Measurements from ENCODE around the gene PRR20D. TPM values are rescaled to one million over a fixed set of nuclear protein-coding genes. Genes with fewer than 3 reads are reported as not detected.
"Not testable (repeated sequence)": the region's sequence is repeated elsewhere in the genome, so short reads cannot be mapped to it uniquely, and the experiment has no call there.

PRR20D gene
- not detected for total RNA-seq
- total RNA-seq (2013), result not detected
- total RNA-seq, result 0 reads per million in 29 experiments

- WGBS (ENCODE audit: insufficient coverage), result no CpG with 5 or more reads among the region's 22 CpGs
- H3K27ac Mint-ChIP-seq; H3K36me3 ChIP-seq (ENCODE audit: control insufficient read depth in 2 of 2, extremely low read depth in 1 of 2, insufficient read depth in 1 of 2, low read length in 1 of 2); H3K9me3 ChIP-seq; H3K4me1 ChIP-seq (ENCODE audit: control insufficient read depth in 1 of 2, extremely low read depth in 1 of 2, insufficient read depth in 2 of 2, low read length in 2 of 2); H3K27ac ChIP-seq (ENCODE audit: low read length); H3K27me3 ChIP-seq (replicated peaks in 1 of 2; ENCODE audit: control insufficient read depth in 2 of 2, extremely low read depth in 1 of 2, insufficient read depth in 2 of 2, low read length in 1 of 2); H3K9me3 Mint-ChIP-seq; H3K4me1 Mint-ChIP-seq; ATAC-seq (replicated peaks in 1 of 4); H3K4me3 ChIP-seq (ENCODE audit: control insufficient read depth in 1 of 2, extremely low read depth in 1 of 2, low read length in 1 of 2); H3K27me3 Mint-ChIP-seq; POLR2A ChIA-PET; DNase-seq; H3K4me3 Mint-ChIP-seq; H3K36me3 Mint-ChIP-seq; CTCF ChIA-PET: not testable (repeated sequence)
These were observed at the start of gene PRR20D for GRCh38 chr13:57160332-57160731. Gene PRR20D (plus strand): TSS chr13:57160632. CDS start chr13:57161019, 387 bp downstream.

- Mint-ChIP-seq H3K27me3 (no peaks in the 10 kb centered on the region), H3K27ac (no peak overlapping the region), H3K4me1 (no peaks in the 10 kb centered on the region), H3K9me3 (peaks cover 10 to 38% (median 16%) of the 10 kb centered on the region in 3 donors), H3K36me3 (no peaks in the 10 kb centered on the region), H3K4me3 (no peak overlapping the region)
- Histone ChIP-seq H3K27me3 (replicated peaks in 1 of 2; ENCODE audit: control insufficient read depth in 2 of 2, extremely low read depth in 1 of 2, insufficient read depth in 2 of 2, low read length in 1 of 2) (no peaks in the 10 kb centered on the region), H3K36me3 (ENCODE audit: control insufficient read depth in 2 of 2, extremely low read depth in 1 of 2, insufficient read depth in 1 of 2, low read length in 1 of 2) (no peaks in the 10 kb centered on the region), H3K27ac (ENCODE audit: low read length) (no peak overlapping the region), H3K4me1 (ENCODE audit: control insufficient read depth in 1 of 2, extremely low read depth in 1 of 2, insufficient read depth in 2 of 2, low read length in 2 of 2) (no peaks in the 10 kb centered on the region), H3K9me3 (peaks cover 5% of the 10 kb centered on the region), H3K4me3 (ENCODE audit: control insufficient read depth in 1 of 2, extremely low read depth in 1 of 2, low read length in 1 of 2) (no peak overlapping the region)
- ChIA-PET POLR2A (no interaction called here), CTCF (no interaction called here)
- ATAC-seq (replicated peaks in 1 of 4), result no peak
- WGBS (ENCODE audit: insufficient coverage), result no CpG with 5 or more reads among the region's 4 CpGs
- no peak for DNase-seq
These were observed 45.5 kb upstream of the PRR20D start for GRCh38 chr13:57114945-57115344.

DNA sequence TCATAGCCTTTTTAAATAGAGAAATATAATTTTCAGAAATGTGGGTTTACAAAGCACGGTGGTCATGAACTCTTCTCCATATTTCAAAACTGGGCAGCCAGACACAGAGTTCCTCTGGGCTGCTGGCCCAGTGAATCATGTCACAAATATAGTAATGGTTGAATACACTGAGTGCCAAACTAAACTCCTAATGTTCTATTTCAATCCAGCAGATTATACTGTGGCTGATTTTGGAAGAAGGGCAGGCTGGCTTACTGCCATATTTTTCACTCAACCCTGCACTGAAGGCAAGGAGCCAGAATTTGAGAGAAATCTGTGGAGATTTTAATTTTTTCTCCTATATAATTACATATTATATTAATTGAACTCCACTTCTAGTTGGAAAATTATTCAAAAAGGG is 36.8 kb upstream of the PRR20D start:
- H3K9me3 Mint-ChIP-seq, result peaks cover 3 to 13% (median 5%) of the 10 kb centered on the region in 3 donors
- Histone ChIP-seq H3K27ac (ENCODE audit: low read length) (no peak overlapping the region), H3K36me3 (ENCODE audit: control insufficient read depth in 2 of 2, extremely low read depth in 1 of 2, insufficient read depth in 1 of 2, low read length in 1 of 2) (no peaks in the 10 kb centered on the region), H3K27me3 (replicated peaks in 1 of 2; ENCODE audit: control insufficient read depth in 2 of 2, extremely low read depth in 1 of 2, insufficient read depth in 2 of 2, low read length in 1 of 2) (no peaks in the 10 kb centered on the region), H3K9me3 (no peaks in the 10 kb centered on the region), H3K4me3 (ENCODE audit: control insufficient read depth in 1 of 2, extremely low read depth in 1 of 2, low read length in 1 of 2) (no peak overlapping the region), H3K4me1 (ENCODE audit: control insufficient read depth in 1 of 2, extremely low read depth in 1 of 2, insufficient read depth in 2 of 2, low read length in 2 of 2) (no peaks in the 10 kb centered on the region)
- no peak overlapping the region for H3K27ac Mint-ChIP-seq
- DNase-seq, result no peak
- ATAC-seq (replicated peaks in 1 of 4), result no peak
- CTCF ChIA-PET, result no interaction called here
- no peaks in the 10 kb centered on the region for H3K4me1 Mint-ChIP-seq
- H3K4me3 Mint-ChIP-seq, result no peak overlapping the region
- WGBS (ENCODE audit: insufficient coverage), result no CpG with 5 or more reads among the region's 1 CpG
- POLR2A ChIA-PET, result no interaction called here
- H3K27me3 Mint-ChIP-seq, result no peaks in the 10 kb centered on the region
- no peaks in the 10 kb centered on the region for H3K36me3 Mint-ChIP-seq

DNA sequence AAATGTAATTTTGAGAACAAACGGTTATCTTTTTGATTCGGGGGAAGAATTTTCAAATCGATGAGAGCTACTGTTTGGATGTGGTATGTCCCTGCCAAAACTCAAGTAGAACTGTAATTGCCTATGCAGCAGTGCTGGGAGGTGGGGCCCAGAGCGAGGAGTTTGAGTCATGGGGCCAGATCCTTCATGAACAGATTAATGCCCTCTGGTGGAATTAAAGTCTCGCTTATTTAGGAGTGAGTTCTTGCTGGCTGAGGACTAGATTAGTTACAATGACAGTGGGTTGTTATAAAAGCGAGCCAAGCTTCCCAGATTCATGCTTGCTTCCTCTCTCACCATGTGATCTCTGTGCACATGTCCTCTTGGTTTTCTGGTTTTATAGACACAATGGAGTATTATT is 31.5 kb upstream of the PRR20D start:
- ATAC-seq (replicated peaks in 1 of 4) (no peak), DNase-seq (no peak)
- ChIA-PET CTCF (no interaction called here), POLR2A (interaction anchor here in 1 of 2 donors (0.6 kb wide), 1 partner anchor 452 kb away, joined by 3 read pairs; no protein-coding TSS in a partner anchor)
- Mint-ChIP-seq H3K27ac (no peak overlapping the region), H3K27me3 (no peaks in the 10 kb centered on the region), H3K36me3 (no peaks in the 10 kb centered on the region), H3K4me1 (no peaks in the 10 kb centered on the region), H3K9me3 (peaks cover 2 to 8% (median 3%) of the 10 kb centered on the region in 3 donors), H3K4me3 (no peak overlapping the region)
- Histone ChIP-seq H3K9me3 (peaks cover 3% of the 10 kb centered on the region), H3K4me1 (ENCODE audit: control insufficient read depth in 1 of 2, extremely low read depth in 1 of 2, insufficient read depth in 2 of 2, low read length in 2 of 2) (no peaks in the 10 kb centered on the region), H3K36me3 (ENCODE audit: control insufficient read depth in 2 of 2, extremely low read depth in 1 of 2, insufficient read depth in 1 of 2, low read length in 1 of 2) (no peaks in the 10 kb centered on the region), H3K27me3 (replicated peaks in 1 of 2; ENCODE audit: control insufficient read depth in 2 of 2, extremely low read depth in 1 of 2, insufficient read depth in 2 of 2, low read length in 1 of 2) (no peaks in the 10 kb centered on the region), H3K4me3 (ENCODE audit: control insufficient read depth in 1 of 2, extremely low read depth in 1 of 2, low read length in 1 of 2) (no peak overlapping the region), H3K27ac (ENCODE audit: low read length) (no peak overlapping the region)
- WGBS (ENCODE audit: insufficient coverage), result 82% methylated on average over 5 of the region's 6 CpGs

GRCh38 chr13:57136093-57136492 is 24.3 kb upstream of the PRR20D start:
- ChIA-PET CTCF (no interaction called here), POLR2A (no interaction called here)
- Histone ChIP-seq H3K9me3 (peaks cover 4% of the 10 kb centered on the region), H3K4me1 (ENCODE audit: control insufficient read depth in 1 of 2, extremely low read depth in 1 of 2, insufficient read depth in 2 of 2, low read length in 2 of 2) (no peaks in the 10 kb centered on the region), H3K27ac (ENCODE audit: low read length) (no peak overlapping the region), H3K27me3 (replicated peaks in 1 of 2; ENCODE audit: control insufficient read depth in 2 of 2, extremely low read depth in 1 of 2, insufficient read depth in 2 of 2, low read length in 1 of 2) (no peaks in the 10 kb centered on the region), H3K4me3 (ENCODE audit: control insufficient read depth in 1 of 2, extremely low read depth in 1 of 2, low read length in 1 of 2) (no peak overlapping the region), H3K36me3 (ENCODE audit: control insufficient read depth in 2 of 2, extremely low read depth in 1 of 2, insufficient read depth in 1 of 2, low read length in 1 of 2) (no peaks in the 10 kb centered on the region)
- Mint-ChIP-seq H3K27me3 (no peaks in the 10 kb centered on the region), H3K4me1 (no peaks in the 10 kb centered on the region), H3K4me3 (no peak overlapping the region), H3K9me3 (peaks cover 0 to 8% (median 7%) of the 10 kb centered on the region in 3 donors), H3K36me3 (no peaks in the 10 kb centered on the region), H3K27ac (no peak overlapping the region)
- no peak for DNase-seq
- WGBS (ENCODE audit: insufficient coverage), result no CpG with 5 or more reads among the region's 2 CpGs
- ATAC-seq (replicated peaks in 1 of 4), result no peak

DNA sequence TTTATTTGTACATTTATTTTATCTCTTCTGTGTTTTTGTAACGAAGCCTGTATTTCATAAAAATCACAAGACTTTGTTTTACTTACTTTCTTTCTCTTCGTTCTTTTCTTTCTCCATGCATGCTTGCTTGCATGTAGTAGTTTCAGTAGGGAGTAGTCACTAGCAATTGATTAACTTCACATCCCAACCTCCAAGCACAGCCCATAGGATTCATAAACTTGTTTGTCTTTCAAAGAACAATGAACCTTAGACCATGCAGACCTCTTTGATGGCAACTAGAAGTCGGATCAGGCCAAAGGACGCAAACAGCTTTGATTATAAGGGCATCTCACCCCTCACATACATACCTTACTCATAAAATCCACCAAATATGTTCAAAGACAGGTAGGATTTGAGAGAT is 22.8 kb upstream of the PRR20D start:
- Mint-ChIP-seq H3K27ac (no peak overlapping the region), H3K4me3 (no peak overlapping the region), H3K27me3 (no peaks in the 10 kb centered on the region), H3K36me3 (no peaks in the 10 kb centered on the region), H3K4me1 (no peaks in the 10 kb centered on the region), H3K9me3 (peaks cover 0 to 7% (median 4%) of the 10 kb centered on the region in 3 donors)
- no peaks in the 10 kb centered on the region for H3K27me3 ChIP-seq (replicated peaks in 1 of 2; ENCODE audit: control insufficient read depth in 2 of 2, extremely low read depth in 1 of 2, insufficient read depth in 2 of 2, low read length in 1 of 2)
- WGBS (ENCODE audit: insufficient coverage), result no CpG with 5 or more reads among the region's 4 CpGs
- POLR2A ChIA-PET, result no interaction called here
- H3K4me3 ChIP-seq (ENCODE audit: control insufficient read depth in 1 of 2, extremely low read depth in 1 of 2, low read length in 1 of 2), result no peak overlapping the region
- no peak for DNase-seq
- no peaks in the 10 kb centered on the region for H3K36me3 ChIP-seq (ENCODE audit: control insufficient read depth in 2 of 2, extremely low read depth in 1 of 2, insufficient read depth in 1 of 2, low read length in 1 of 2)
- H3K27ac ChIP-seq (ENCODE audit: low read length), result no peak overlapping the region
- CTCF ChIA-PET, result no interaction called here
- peaks cover 2% of the 10 kb centered on the region for H3K9me3 ChIP-seq
- H3K4me1 ChIP-seq (ENCODE audit: control insufficient read depth in 1 of 2, extremely low read depth in 1 of 2, insufficient read depth in 2 of 2, low read length in 2 of 2), result no peaks in the 10 kb centered on the region
- no peak for ATAC-seq (replicated peaks in 1 of 4)

GRCh38 chr13:57138988-57139387 is 21.4 kb upstream of the PRR20D start:
- Mint-ChIP-seq H3K27ac (no peak overlapping the region), H3K36me3 (no peaks in the 10 kb centered on the region), H3K4me3 (no peak overlapping the region), H3K4me1 (no peaks in the 10 kb centered on the region), H3K9me3 (peaks cover 0 to 7% (median 4%) of the 10 kb centered on the region in 3 donors), H3K27me3 (no peaks in the 10 kb centered on the region)
- Histone ChIP-seq H3K9me3 (peaks cover 2% of the 10 kb centered on the region), H3K4me3 (ENCODE audit: control insufficient read depth in 1 of 2, extremely low read depth in 1 of 2, low read length in 1 of 2) (no peak overlapping the region), H3K36me3 (ENCODE audit: control insufficient read depth in 2 of 2, extremely low read depth in 1 of 2, insufficient read depth in 1 of 2, low read length in 1 of 2) (no peaks in the 10 kb centered on the region), H3K27me3 (replicated peaks in 1 of 2; ENCODE audit: control insufficient read depth in 2 of 2, extremely low read depth in 1 of 2, insufficient read depth in 2 of 2, low read length in 1 of 2) (no peaks in the 10 kb centered on the region), H3K27ac (ENCODE audit: low read length) (no peak overlapping the region), H3K4me1 (ENCODE audit: control insufficient read depth in 1 of 2, extremely low read depth in 1 of 2, insufficient read depth in 2 of 2, low read length in 2 of 2) (no peaks in the 10 kb centered on the region)
- ChIA-PET CTCF (no interaction called here), POLR2A (no interaction called here)
- ATAC-seq (replicated peaks in 1 of 4), result no peak
- no CpG with 5 or more reads among the region's 5 CpGs for WGBS (ENCODE audit: insufficient coverage)
- no peak for DNase-seq

Measured in T-cell (primary cell).